Thoracic aorta endothelial cell (primary cell): ENCODE data around the gene FAM186B. TPM values are rescaled to one million over a fixed set of nuclear protein-coding genes. Genes with fewer than 3 reads are reported as not detected.

ENCODE experiments used
- small RNA-seq: library from RNA; depleted of rRNA; stranded (forward); fragments of <200 nt; gene quantifications from one replicate; pipeline ENCODE3, GENCODE V24; 2012
- total RNA-seq: library from RNA; depleted of rRNA; stranded (reverse); fragments of >200 nt; gene quantifications from 2 replicates; pipeline ENCODE4 v1.2.3, GENCODE V29; 2012

The FAM186B gene, protein sequence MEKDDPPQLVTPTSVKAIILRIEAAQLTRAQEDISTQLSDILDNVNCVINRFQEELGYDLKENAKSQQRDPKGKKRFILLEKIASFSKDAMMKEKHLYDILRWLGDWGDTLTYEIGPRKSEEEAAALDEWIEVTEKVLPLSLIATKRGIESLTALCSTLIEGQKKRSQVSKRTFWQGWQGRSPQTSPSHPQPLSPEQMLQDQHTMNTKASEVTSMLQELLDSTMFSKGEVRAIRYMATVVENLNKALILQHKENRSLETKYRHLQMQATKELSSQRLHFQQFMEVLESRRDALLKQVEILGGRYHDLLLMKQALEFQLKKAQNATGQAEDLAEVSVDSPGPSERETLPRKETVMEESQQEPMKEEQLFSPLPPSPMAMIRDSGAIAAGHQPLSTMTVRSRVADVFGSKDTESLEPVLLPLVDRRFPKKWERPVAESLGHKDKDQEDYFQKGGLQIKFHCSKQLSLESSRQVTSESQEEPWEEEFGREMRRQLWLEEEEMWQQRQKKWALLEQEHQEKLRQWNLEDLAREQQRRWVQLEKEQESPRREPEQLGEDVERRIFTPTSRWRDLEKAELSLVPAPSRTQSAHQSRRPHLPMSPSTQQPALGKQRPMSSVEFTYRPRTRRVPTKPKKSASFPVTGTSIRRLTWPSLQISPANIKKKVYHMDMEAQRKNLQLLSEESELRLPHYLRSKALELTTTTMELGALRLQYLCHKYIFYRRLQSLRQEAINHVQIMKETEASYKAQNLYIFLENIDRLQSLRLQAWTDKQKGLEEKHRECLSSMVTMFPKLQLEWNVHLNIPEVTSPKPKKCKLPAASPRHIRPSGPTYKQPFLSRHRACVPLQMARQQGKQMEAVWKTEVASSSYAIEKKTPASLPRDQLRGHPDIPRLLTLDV
- 0.27 and 0.43 TPM in 2 replicates for total RNA-seq

DNA sequence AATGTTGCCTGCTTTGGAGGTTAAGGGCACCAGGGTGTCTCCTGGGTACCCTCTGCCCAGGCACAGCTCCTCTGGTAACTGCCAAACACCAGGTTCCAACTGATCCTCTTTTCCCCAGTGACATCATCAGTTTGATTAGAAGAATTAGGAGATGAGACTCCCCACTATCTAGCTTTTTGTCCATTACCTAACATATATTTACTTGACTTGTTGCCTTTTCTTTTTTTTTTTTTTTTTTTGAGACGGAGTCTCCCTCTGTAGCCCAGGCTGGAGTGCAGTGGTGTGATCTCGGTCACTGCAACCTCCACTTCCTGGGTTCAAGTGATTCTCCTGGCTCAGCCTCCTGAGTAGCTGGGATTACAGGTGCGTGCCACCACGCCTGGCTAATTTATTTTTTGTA is at the start of gene FAM186B:
TSS of gene FAM186B (minus strand) at position 101 of the 400 bp plus-strand sequence. CDS start 162 bp downstream, outside the sequence.

DNA sequence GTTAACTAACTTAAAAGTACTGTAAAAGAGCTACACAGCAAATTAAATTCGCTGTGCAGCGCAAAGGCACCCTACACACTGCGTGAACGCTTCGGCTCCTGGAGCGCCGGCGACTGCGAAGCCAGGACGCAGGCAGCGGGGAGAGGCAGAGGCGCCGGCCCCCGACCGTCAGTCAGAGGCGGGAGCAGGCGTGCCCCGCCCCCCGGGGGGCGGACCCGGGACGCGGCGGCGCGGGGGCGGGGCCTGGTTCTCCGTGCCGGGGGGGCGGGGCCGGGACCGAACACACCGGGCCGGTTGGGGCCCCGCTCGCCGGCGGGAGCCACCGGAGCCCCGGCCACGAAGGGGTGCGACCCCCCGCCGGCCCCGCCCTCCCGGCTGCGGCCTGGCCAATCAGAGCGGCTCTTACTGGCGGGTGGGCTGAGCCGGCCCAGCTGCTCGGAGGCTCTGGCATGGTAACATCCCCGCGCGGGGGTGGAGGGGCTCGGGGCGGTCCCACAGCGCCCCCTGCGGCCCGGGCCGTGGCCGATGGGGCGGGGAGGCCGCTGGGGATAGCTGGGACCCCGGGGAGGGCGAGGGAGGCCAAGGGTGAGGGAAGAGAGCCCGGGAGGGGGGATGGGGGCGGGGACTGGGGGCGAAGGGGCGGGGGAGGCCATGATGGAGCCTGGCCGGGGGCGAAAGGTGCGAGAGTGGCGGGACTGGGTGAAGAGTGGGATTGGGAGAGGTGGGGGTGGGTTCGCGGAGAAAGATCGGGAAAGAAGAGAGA is 17.9 kb upstream of the FAM186B start, which contains the start of gene PRPF40B:
TSS of gene PRPF40B (plus strand) at position 420 of the 763 bp plus-strand sequence. CDS start at position 450, 30 bp downstream.

DNA sequence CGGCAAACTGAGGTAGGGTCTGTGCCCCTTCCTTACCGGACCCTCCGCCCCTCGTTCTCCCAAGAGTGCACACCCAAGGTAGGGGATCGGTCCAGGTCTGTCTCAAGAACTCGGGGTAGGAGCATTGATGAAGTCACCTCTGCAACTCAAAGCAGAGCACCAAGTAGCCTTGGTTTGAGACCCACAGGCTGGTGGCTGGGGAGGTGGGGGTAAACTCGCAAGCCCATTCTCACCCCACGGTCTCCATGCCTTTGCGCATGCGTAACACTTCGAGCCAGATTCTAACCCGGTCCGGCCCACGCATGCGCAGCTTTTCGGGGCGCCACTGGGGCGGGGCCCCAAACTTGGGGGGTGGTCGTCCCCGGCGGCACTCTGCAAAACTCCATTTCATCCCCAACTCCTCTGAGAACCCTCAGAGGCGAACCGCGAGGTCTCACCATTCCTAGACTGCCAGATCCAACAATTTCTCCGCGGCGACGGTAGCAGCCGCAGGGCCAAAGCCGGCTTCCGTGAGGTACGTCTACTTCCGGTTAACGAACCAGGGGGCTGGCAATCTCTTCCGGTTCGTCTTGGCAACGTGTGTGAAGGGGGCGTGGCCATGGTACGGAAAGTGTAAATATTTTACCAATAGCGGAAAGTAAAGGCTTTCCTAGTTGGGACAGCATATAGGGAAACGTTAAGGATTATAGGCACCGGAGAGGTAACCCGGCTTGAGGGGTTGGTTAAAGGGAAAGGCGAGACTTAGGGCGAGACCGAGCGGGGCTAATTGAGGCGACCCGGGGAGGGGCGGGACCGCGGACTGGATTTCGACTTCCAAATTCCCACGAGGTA is 37.6 kb downstream of the FAM186B start, which contains the start of gene MCRS1:
TSS of gene MCRS1 (minus strand) at position 532 of the 831 bp plus-strand sequence. CDS start 1,411 bp downstream, outside the sequence.

DNA sequence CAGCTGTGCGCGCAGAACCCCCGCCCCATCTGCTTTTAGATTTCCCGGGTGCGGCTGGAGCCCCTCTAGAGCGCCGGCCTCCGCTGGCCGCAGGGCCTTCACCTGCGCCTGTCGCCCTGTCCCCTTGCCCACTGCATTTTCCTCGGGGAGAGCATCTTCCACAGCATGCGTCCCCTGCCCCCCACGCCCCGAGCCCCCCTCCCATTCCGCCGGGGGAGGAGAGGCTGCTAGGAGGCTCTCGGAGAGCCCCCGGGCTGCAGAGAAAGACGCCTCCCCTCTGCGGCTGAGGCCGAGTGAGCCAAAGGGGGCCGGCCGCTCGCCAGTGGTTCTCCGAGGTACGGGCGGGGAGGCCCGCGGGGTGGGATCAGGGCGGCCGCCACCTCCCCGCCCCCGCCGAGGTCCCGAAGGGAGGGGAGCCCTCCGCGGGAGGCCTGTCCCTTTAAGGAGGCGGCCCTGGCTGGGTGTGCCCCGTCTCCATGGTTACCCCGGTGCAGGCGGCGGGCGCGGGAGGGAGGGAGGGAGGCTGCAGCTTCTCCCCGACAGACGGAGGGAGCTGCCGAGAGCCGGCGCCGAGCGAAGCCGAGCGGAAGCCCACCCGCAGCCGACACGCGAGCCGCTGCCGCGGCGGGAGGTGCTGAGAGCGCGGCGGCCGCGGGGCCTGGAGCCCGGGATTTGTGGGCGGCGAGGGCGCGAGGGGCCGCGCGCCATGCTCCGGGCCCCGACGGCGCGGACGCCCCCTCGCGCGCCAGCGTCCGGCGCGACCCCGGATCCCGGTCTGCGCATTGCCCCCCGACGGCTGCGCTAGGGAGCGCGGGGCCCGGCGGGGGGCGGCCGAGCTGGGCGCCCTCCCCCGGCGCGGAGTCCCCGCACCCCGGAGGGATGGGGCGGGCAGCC is 66.7 kb downstream of the FAM186B start, which contains the start of gene KCNH3:
TSS of gene KCNH3 (plus strand) at position 521 of the 894 bp plus-strand sequence. CDS start 387 bp downstream, outside the sequence.

Small RNA genes lying within 50 kb of the gene (small RNA-seq; reads per million reads assigned to genes)
- gene HIGD1AP9 = not detected
- not detected for gene POLR2KP1
- gene RNU6-834P = not detected

Other genes with a start within 250 kb of the FAM186B start
- 90.6 and 97.4 TPM in 2 replicates for gene SPATS2, start 238.2 kb downstream of the FAM186B start, total RNA-seq
- gene KCNH3, start 66.6 kb downstream of the FAM186B start, total RNA-seq = 0.14 and 0.27 TPM in 2 replicates
- gene MCRS1, start 37.5 kb downstream of the FAM186B start, total RNA-seq = 66.4 and 70.8 TPM in 2 replicates
- gene PRPF40B, start 17.9 kb upstream of the FAM186B start, total RNA-seq = 5.5 and 6.3 TPM in 2 replicates
- 69.8 and 84.1 TPM in 2 replicates for gene FMNL3, start 101.8 kb upstream of the FAM186B start, total RNA-seq
- gene TMBIM6, start 135.9 kb upstream of the FAM186B start, total RNA-seq = 402 and 473 TPM in 2 replicates
- gene NCKAP5L, start 222.8 kb upstream of the FAM186B start, total RNA-seq = 22.2 and 29.2 TPM in 2 replicates
- gene BCDIN3D, start 237.5 kb upstream of the FAM186B start, total RNA-seq = 2.4 and 3.3 TPM in 2 replicates